ENCODE measurements around the gene ZNF443. TPM values are rescaled to one million over a fixed set of nuclear protein-coding genes. Genes with fewer than 3 reads are reported as not detected.

The ZNF443 gene
- total and polyA plus RNA-seq, 9 of the 15 experiments (the other 6 are each of a cell fraction or from before 2014, with no cell fraction given) = 1.5 to 4.9 (median 2.8) TPM

- TF ChIP-seq ZBTB11 (CRISPR knock-in tag; IDR thresholded peaks at IDR 0.05) (peak in 2 of 3 experiments; percentile 48 to 91; a peak in 4 of 6 replicates), JUND (IDR thresholded peaks at IDR 0.05; ENCODE audit: borderline replicate concordance, low read depth, low read length) (0 out of 2 replicates have a peak, but pooled peaks have one; percentile 12), JUND (tag; IDR thresholded peaks at IDR 0.05; ENCODE audit: borderline replicate concordance, low read depth, low read length) (no peak; the same call in 2 of the 3 replicates), ZNF740 (CRISPR knock-in tag; IDR thresholded peaks at IDR 0.05) (no peak), ZNF740 (tag; IDR thresholded peaks at IDR 0.05) (no peak), EP400 (IDR thresholded peaks at IDR 0.05) (peak; percentile 63), USF1 (CRISPR knock-in tag; IDR thresholded peaks at IDR 0.05) (peak; percentile 83), PTTG1 (tag; IDR thresholded peaks at IDR 0.05; ENCODE audit: low read depth) (no peak), KLF6 (CRISPR knock-in tag; IDR thresholded peaks at IDR 0.05; ENCODE audit: borderline replicate concordance) (no peak), POLR2A (conservative IDR thresholded peaks at IDR 0.05) (peak; percentile 74), TFAP4 (CRISPR knock-in tag; IDR thresholded peaks at IDR 0.05; ENCODE audit: borderline replicate concordance) (peak; percentile 98), PCBP2 (IDR thresholded peaks at IDR 0.05; ENCODE audit: low read depth, low read length, poor library complexity, severe bottlenecking) (no peak), BRF1 (IDR thresholded peaks at IDR 0.05; ENCODE audit: borderline replicate concordance, extremely low read depth, insufficient read length) (no peak), ZNF77 (CRISPR knock-in tag; IDR thresholded peaks at IDR 0.05) (no peak), ZNF518B (CRISPR knock-in tag; IDR thresholded peaks at IDR 0.05) (no peak), COPS2 (conservative IDR thresholded peaks at IDR 0.05) (no peak)
Measured at GRCh38 chr19:12400633-12401502, 40.0 kb downstream of the ZNF443 start, which contains the start of gene ZNF799 (continued).

Measured in K562 (cell line).